Activated naive CD8-positive, alpha-beta T cell treated with anti-CD3 and anti-CD28 coated beads for 36 hours (primary cell): ENCODE measurements around the gene LRRC8E. TPM values are rescaled to one million over a fixed set of nuclear protein-coding genes. Genes with fewer than 3 reads are reported as not detected.
"Not testable (repeated sequence)": the region's sequence is repeated elsewhere in the genome, so short reads cannot be mapped to it uniquely, and the experiment has no call there.

Source experiments
- DNase-seq: peaks from one replicate; pipeline ENCODE4 v3.0.0; 2021
- H3K27ac Mint-ChIP-seq: one replicate; pipeline ENCODE4 v1.8.0; 2022; ENCODE audit warnings: mild to moderate bottlenecking, moderate library complexity, mixed read lengths
- H3K27me3 Mint-ChIP-seq: one replicate; pipeline ENCODE4 v1.8.0; 2022; ENCODE audit warnings: mild to moderate bottlenecking, mixed read lengths
- H3K36me3 Mint-ChIP-seq: one replicate; pipeline ENCODE4 v1.8.0; 2021; ENCODE audit warnings: mild to moderate bottlenecking, mixed read lengths
- H3K4me1 Mint-ChIP-seq: one replicate; pipeline ENCODE4 v1.8.0; 2021; ENCODE audit warnings: mixed read lengths
- H3K4me3 Mint-ChIP-seq: one replicate; pipeline ENCODE4 v1.8.0; 2022; ENCODE audit warnings: mild to moderate bottlenecking, moderate library complexity, mixed read lengths
- H3K9me3 Mint-ChIP-seq: one replicate; pipeline ENCODE4 v1.8.0; 2022; ENCODE audit warnings: mixed read lengths
- total RNA-seq, 2 experiments: library from RNA; stranded (reverse); gene quantifications; one replicate each; pipeline ENCODE4 v1.2.3, GENCODE V29; 2021

LRRC8E gene
- total RNA-seq, 2 experiments from 2014 or later, result not detected

GRCh38 chr19:7928741-7929701 is 40.7 kb downstream of the LRRC8E start:
- no peak overlapping the region for H3K4me3 Mint-ChIP-seq
- peaks cover 13% of the 10 kb centered on the region for H3K36me3 Mint-ChIP-seq
- no peaks in the 10 kb centered on the region for H3K9me3 Mint-ChIP-seq
- peaks cover 14% of the 10 kb centered on the region for H3K4me1 Mint-ChIP-seq
- peak overlapping the region; percentile 56 for H3K27ac Mint-ChIP-seq
- DNase-seq, result peak; percentile 81
- no peaks in the 10 kb centered on the region for H3K27me3 Mint-ChIP-seq

- peaks cover 14% of the 10 kb centered on the region for H3K4me1 Mint-ChIP-seq
Measured at GRCh38 chr19:7930030-7930429, 41.7 kb downstream of the LRRC8E start.

GRCh38 chr19:7930765-7931164 is 42.5 kb downstream of the LRRC8E start:
- H3K4me1 Mint-ChIP-seq, result peaks cover 13% of the 10 kb centered on the region
- peaks cover 15% of the 10 kb centered on the region for H3K36me3 Mint-ChIP-seq
- DNase-seq, result no peak
- no peak overlapping the region for H3K27ac Mint-ChIP-seq
- no peaks in the 10 kb centered on the region for H3K27me3 Mint-ChIP-seq
- H3K4me3 Mint-ChIP-seq, result no peak overlapping the region
- H3K9me3 Mint-ChIP-seq, result no peaks in the 10 kb centered on the region

More at GRCh38 chr19:7930030-7930429, 41.7 kb downstream of the LRRC8E start:
- peaks cover 15% of the 10 kb centered on the region for H3K36me3 Mint-ChIP-seq
- H3K4me3 Mint-ChIP-seq, H3K27ac Mint-ChIP-seq, DNase-seq, H3K27me3 Mint-ChIP-seq, H3K9me3 Mint-ChIP-seq: not testable (repeated sequence)

GRCh38 chr19:7931221-7932061 is 43.1 kb downstream of the LRRC8E start:
- H3K4me3 Mint-ChIP-seq, result no peak overlapping the region
- H3K4me1 Mint-ChIP-seq, result peaks cover 10% of the 10 kb centered on the region
- no peaks in the 10 kb centered on the region for H3K9me3 Mint-ChIP-seq
- no peak for DNase-seq
- H3K27ac Mint-ChIP-seq, result no peak overlapping the region
- no peaks in the 10 kb centered on the region for H3K27me3 Mint-ChIP-seq
- H3K36me3 Mint-ChIP-seq, result peaks cover 12% of the 10 kb centered on the region

GRCh38 chr19:7932276-7932929 is 44.1 kb downstream of the LRRC8E start:
- DNase-seq, result no peak
- no peak overlapping the region for H3K27ac Mint-ChIP-seq
- H3K4me1 Mint-ChIP-seq, result peaks cover 9% of the 10 kb centered on the region

GRCh38 chr19:7932930-7933300 is 44.6 kb downstream of the LRRC8E start:
- no peaks in the 10 kb centered on the region for H3K9me3 Mint-ChIP-seq

More at GRCh38 chr19:7932276-7932929, 44.1 kb downstream of the LRRC8E start:
- no peak overlapping the region for H3K4me3 Mint-ChIP-seq
- no peaks in the 10 kb centered on the region for H3K9me3 Mint-ChIP-seq
- H3K36me3 Mint-ChIP-seq, result peaks cover 11% of the 10 kb centered on the region
- H3K27me3 Mint-ChIP-seq, result no peaks in the 10 kb centered on the region

GRCh38 chr19:7933411-7933810 is 45.1 kb downstream of the LRRC8E start:
- H3K27ac Mint-ChIP-seq, result no peak overlapping the region
- DNase-seq, result no peak
- no peaks in the 10 kb centered on the region for H3K27me3 Mint-ChIP-seq
- no peak overlapping the region for H3K4me3 Mint-ChIP-seq
- peaks cover 13% of the 10 kb centered on the region for H3K36me3 Mint-ChIP-seq
- peaks cover 9% of the 10 kb centered on the region for H3K4me1 Mint-ChIP-seq
- no peaks in the 10 kb centered on the region for H3K9me3 Mint-ChIP-seq

More at GRCh38 chr19:7932930-7933300, 44.6 kb downstream of the LRRC8E start:
- Mint-ChIP-seq H3K27ac (no peak overlapping the region), H3K27me3 (no peaks in the 10 kb centered on the region), H3K4me1 (peaks cover 9% of the 10 kb centered on the region), H3K36me3 (peaks cover 13% of the 10 kb centered on the region), H3K4me3 (no peak overlapping the region)
- no peak for DNase-seq

GRCh38 chr19:7933828-7934725 is 45.8 kb downstream of the LRRC8E start:
- no peak overlapping the region for H3K27ac Mint-ChIP-seq
- no peaks in the 10 kb centered on the region for H3K9me3 Mint-ChIP-seq
- peaks cover 13% of the 10 kb centered on the region for H3K36me3 Mint-ChIP-seq
- H3K27me3 Mint-ChIP-seq, result no peaks in the 10 kb centered on the region
- no peak overlapping the region for H3K4me3 Mint-ChIP-seq
- no peak for DNase-seq
- peaks cover 9% of the 10 kb centered on the region for H3K4me1 Mint-ChIP-seq

- Mint-ChIP-seq H3K27ac (no peak overlapping the region), H3K4me1 (peaks cover 4% of the 10 kb centered on the region), H3K27me3 (no peaks in the 10 kb centered on the region), H3K36me3 (peaks cover 13% of the 10 kb centered on the region), H3K9me3 (no peaks in the 10 kb centered on the region), H3K4me3 (no peak overlapping the region)
- DNase-seq, result no peak
Measured at GRCh38 chr19:7934766-7935165, 46.5 kb downstream of the LRRC8E start.

- Mint-ChIP-seq H3K4me1 (peaks cover 35% of the 10 kb centered on the region), H3K9me3 (no peaks in the 10 kb centered on the region), H3K36me3 (peaks cover 21% of the 10 kb centered on the region), H3K4me3 (peak overlapping the region; percentile 34), H3K27me3 (no peaks in the 10 kb centered on the region), H3K27ac (no peak overlapping the region)
- no peak for DNase-seq
Measured at GRCh38 chr19:7940841-7941240, 52.5 kb downstream of the LRRC8E start.

GRCh38 chr19:7941895-7942596 is 53.7 kb downstream of the LRRC8E start:
- H3K27me3 Mint-ChIP-seq, result no peaks in the 10 kb centered on the region
- H3K9me3 Mint-ChIP-seq, result no peaks in the 10 kb centered on the region
- peak overlapping the region; percentile 42 for H3K27ac Mint-ChIP-seq
- no peak for DNase-seq
- peaks cover 21% of the 10 kb centered on the region for H3K36me3 Mint-ChIP-seq
- H3K4me1 Mint-ChIP-seq, result peaks cover 37% of the 10 kb centered on the region
- H3K4me3 Mint-ChIP-seq, result peak overlapping the region; percentile 96

- no peak for DNase-seq
- Mint-ChIP-seq H3K9me3 (no peaks in the 10 kb centered on the region), H3K36me3 (peaks cover 19% of the 10 kb centered on the region), H3K4me1 (peaks cover 37% of the 10 kb centered on the region), H3K27me3 (no peaks in the 10 kb centered on the region), H3K4me3 (peak overlapping the region; percentile 96), H3K27ac (peak overlapping the region; percentile 100)
Measured at GRCh38 chr19:7942981-7943443, 54.7 kb downstream of the LRRC8E start.

- Mint-ChIP-seq H3K27me3 (no peaks in the 10 kb centered on the region), H3K27ac (peak within 1 kb of the TSS; percentile 100), H3K9me3 (no peaks in the 10 kb centered on the region)
Measured at GRCh38 chr19:7943444-7944176, 55.3 kb downstream of the LRRC8E start, which contains the start of gene TIMM44. Gene TIMM44, minus strand, starts transcription at chr19:7943666. Its CDS starts 15 bp downstream, at chr19:7943651.

More at GRCh38 chr19:7943444-7944176, 55.3 kb downstream of the LRRC8E start, which contains the start of gene TIMM44:
- Mint-ChIP-seq H3K36me3 (peaks cover 19% of the 10 kb centered on the region), H3K4me3 (peak within 1 kb of the TSS; percentile 96), H3K4me1 (peaks cover 37% of the 10 kb centered on the region)
- DNase-seq, result peak; percentile 99
